ENCODE results near the gene SLC35G3.
"Not testable (repeated sequence)": the region's sequence is repeated elsewhere in the genome, so short reads cannot be mapped to it uniquely, and the experiment has no call there.

DNA sequence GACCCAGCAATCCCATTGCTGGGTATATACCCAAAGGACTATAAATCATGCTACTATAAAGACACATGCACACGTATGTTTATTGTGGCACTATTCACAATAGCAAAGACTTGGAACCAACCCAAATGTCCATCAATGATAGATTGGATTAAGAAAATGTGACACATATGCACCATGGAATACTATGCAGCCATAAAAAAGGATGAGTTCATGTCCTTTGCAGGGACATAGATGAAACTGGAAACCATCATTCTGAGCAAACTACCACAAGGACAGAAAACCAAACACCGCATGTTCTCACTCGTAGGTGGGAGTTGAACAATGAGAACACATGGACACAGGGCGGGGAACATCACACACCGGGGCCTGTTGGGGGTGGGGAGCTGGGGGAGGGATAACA is 14.8 kb downstream of the SLC35G3 start:
- TF ChIP-seq CTCF (IDR thresholded peaks at IDR 0.05); HOXB13 (CRISPR knock-in tag; IDR thresholded peaks at IDR 0.05; ENCODE audit: low read depth); PHF8 (IDR thresholded peaks at IDR 0.05; ENCODE audit: borderline replicate concordance, low read depth); RCOR1 (IDR thresholded peaks at IDR 0.05; ENCODE audit: low read depth, low read length); POLR2A (IDR thresholded peaks at IDR 0.05; ENCODE audit: low read length): not testable (repeated sequence)
